Esophagus squamous epithelium (tissue), 4 donors: ENCODE measurements around the gene ZNF672.

Source experiments
- CTCF ChIP-seq, 6 experiments: fragments of 450-650 bp in 4 of 6; fragments of 200-600 bp in 2 of 6; sonication (generic) in 2 of 6; IDR thresholded peaks; one replicate each; pipeline ENCODE4 v1.5.1; 2016 to 2019; ENCODE audit warnings: antibody characterized with exemption in 6 of 6, mild to moderate bottlenecking in 4 of 6, moderate library complexity in 4 of 6
- POLR2A ChIP-seq, 4 donors: fragments of 450-650 bp; IDR thresholded peaks; one replicate each; pipeline ENCODE4 v1.6.1; 2017; ENCODE audit warnings: antibody characterized with exemption in 4 of 4, mild to moderate bottlenecking in 4 of 4, moderate library complexity in 3 of 4

GRCh38 chr1:248815407-248816034 lies 22.5 kb upstream of the ZNF672 start:
- no peak for TF ChIP-seq CTCF (IDR thresholded peaks at IDR 0.05)
- no peak for TF ChIP-seq POLR2A (IDR thresholded peaks at IDR 0.05)
